Keratinocyte (primary cell): Measurements from ENCODE around the gene MMRN2. TPM values are rescaled to one million over a fixed set of nuclear protein-coding genes. Genes with fewer than 3 reads are reported as not detected.
"Not testable (repeated sequence)": the region's sequence is repeated elsewhere in the genome, so short reads cannot be mapped to it uniquely, and the experiment has no call there.

ENCODE experiments used
- DNase-seq: peaks from one replicate; pipeline ENCODE4 v3.0.0-alpha.2; 2011; ENCODE audit warnings: low read depth, missing footprints, low spot score
- FAIRE-seq: peaks from 2 replicates; lab custom pipeline; 2011; peaks lifted over from hg19 to GRCh38; lab: Jason Lieb, UNC
- H2AFZ ChIP-seq: 2 replicates; pipeline ENCODE4 v1.6.0; 2012; ENCODE audit warnings: low read length, control low read depth, inconsistent platforms; ENCODE audit not compliant: control insufficient read depth
- H3K27ac ChIP-seq: 2 replicates; pipeline ENCODE4 v1.5.1; 2011; ENCODE audit warnings: low read length; ENCODE audit not compliant: control insufficient read depth, insufficient read depth
- H3K27me3 ChIP-seq: 3 replicates; pipeline ENCODE4 v1.6.0; 2011; ENCODE audit warnings: low read length; ENCODE audit not compliant: control insufficient read depth, insufficient read depth; ENCODE audit errors: extremely low read depth
- H3K36me3 ChIP-seq, 2 experiments: 2 replicates in 1 of 2; 3 replicates in 1 of 2; pipeline ENCODE4 v1.5.1; 2011; ENCODE audit warnings: low read length in 2 of 2, mild to moderate bottlenecking in 1 of 2; ENCODE audit not compliant: control insufficient read depth in 2 of 2, insufficient read depth in 2 of 2; ENCODE audit errors: extremely low read depth in 1 of 2
- H3K4me1 ChIP-seq: 3 replicates; pipeline ENCODE4 v1.5.1; 2011; ENCODE audit warnings: low read length; ENCODE audit not compliant: control insufficient read depth, insufficient read depth; ENCODE audit errors: extremely low read depth
- H3K4me2 ChIP-seq: 3 replicates; pipeline ENCODE4 v1.6.0; 2011; ENCODE audit warnings: low read depth, low read length; ENCODE audit not compliant: control insufficient read depth, insufficient read depth; ENCODE audit errors: extremely low read depth
- H3K4me3 ChIP-seq, 3 experiments: fragments of 200-600 bp in 1 of 3; sonication (generic) in 1 of 3; 2 replicates in 2 of 3; 3 replicates in 1 of 3; pipeline ENCODE4 v1.5.1; 2011 to 2016; ENCODE audit warnings: low read length in 3 of 3, mild to moderate bottlenecking in 3 of 3, control low read depth in 2 of 3, inconsistent platforms in 1 of 3, low read depth in 1 of 3, mixed read lengths in 1 of 3, mixed run types in 1 of 3, moderate library complexity in 1 of 3; ENCODE audit not compliant: control insufficient read depth in 2 of 3, insufficient read depth in 2 of 3; ENCODE audit errors: extremely low read depth in 1 of 3
- H3K79me2 ChIP-seq: 2 replicates; pipeline ENCODE4 v1.6.0; 2012; ENCODE audit warnings: low read length; ENCODE audit not compliant: control insufficient read depth, insufficient read depth
- H3K9ac ChIP-seq: 3 replicates; pipeline ENCODE4 v1.6.0; 2011; ENCODE audit warnings: low read length; ENCODE audit not compliant: control insufficient read depth, insufficient read depth; ENCODE audit errors: extremely low read depth
- H3K9me1 ChIP-seq: 3 replicates; pipeline ENCODE4 v1.6.0; 2011; ENCODE audit warnings: low read length; ENCODE audit not compliant: control insufficient read depth, insufficient read depth; ENCODE audit errors: extremely low read depth
- H3K9me3 ChIP-seq: 2 replicates; pipeline ENCODE4 v1.5.1; 2012; ENCODE audit warnings: low read depth, low read length; ENCODE audit not compliant: control insufficient read depth
- H4K20me1 ChIP-seq: 3 replicates; pipeline ENCODE4 v1.6.0; 2011; ENCODE audit warnings: low read length; ENCODE audit not compliant: control insufficient read depth, insufficient read depth; ENCODE audit errors: extremely low read depth
- CTCF ChIP-seq, 3 experiments: IDR thresholded peaks in 1 of 3; conservative IDR thresholded peaks in 1 of 3; optimal IDR thresholded peaks in 1 of 3; 2 replicates in 2 of 3; 3 replicates in 1 of 3; pipeline versions ENCODE3 to v1.5.1; 2011; ENCODE audit warnings: low read length in 3 of 3, mild to moderate bottlenecking in 3 of 3, moderate library complexity in 2 of 3, control low read depth in 1 of 3, inconsistent platforms in 1 of 3; ENCODE audit not compliant: insufficient read depth in 2 of 3; ENCODE audit errors: extremely low read depth in 1 of 3
- EZH2 ChIP-seq: IDR thresholded peaks from one replicate; pipeline ENCODE4 v1.6.1; 2012; ENCODE audit warnings: inconsistent platforms, mild to moderate bottlenecking, low read length, moderate library complexity
- dilution Hi-C: fragments of 300-500 bp; cut with MboI; formaldehyde crosslinking; loops from one replicate; pipeline ENCODE4 v1.7.0; 2020; ENCODE audit warnings: low sequenced_read_pairs; ENCODE audit not compliant: extremely low pct_ligation_motif_present
- polyA plus RNA-seq, 5 experiments: library from polyadenylated mRNA; depleted of rRNA in 3 of 5; stranded (reverse) in 3 of 5; stranded (forward) in 1 of 5; unstranded in 1 of 5; fragments of >200 nt; gene quantifications; 1 replicate in 1 of 5; 2 replicates in 3 of 5; 3 replicates in 1 of 5; pipeline versions ENCODE4 v1.2.1 to v1.2.3, GENCODE V29; 2011 to 2012; ENCODE audit warnings: missing spikeins in 2 of 5, low read depth in 1 of 5, low replicate concordance in 1 of 5

The MMRN2 gene
- polyA plus RNA-seq, 1 donor (not counting 4 experiments of a cell fraction or from before 2014, with no cell fraction given) = 13.8 TPM

DNA sequence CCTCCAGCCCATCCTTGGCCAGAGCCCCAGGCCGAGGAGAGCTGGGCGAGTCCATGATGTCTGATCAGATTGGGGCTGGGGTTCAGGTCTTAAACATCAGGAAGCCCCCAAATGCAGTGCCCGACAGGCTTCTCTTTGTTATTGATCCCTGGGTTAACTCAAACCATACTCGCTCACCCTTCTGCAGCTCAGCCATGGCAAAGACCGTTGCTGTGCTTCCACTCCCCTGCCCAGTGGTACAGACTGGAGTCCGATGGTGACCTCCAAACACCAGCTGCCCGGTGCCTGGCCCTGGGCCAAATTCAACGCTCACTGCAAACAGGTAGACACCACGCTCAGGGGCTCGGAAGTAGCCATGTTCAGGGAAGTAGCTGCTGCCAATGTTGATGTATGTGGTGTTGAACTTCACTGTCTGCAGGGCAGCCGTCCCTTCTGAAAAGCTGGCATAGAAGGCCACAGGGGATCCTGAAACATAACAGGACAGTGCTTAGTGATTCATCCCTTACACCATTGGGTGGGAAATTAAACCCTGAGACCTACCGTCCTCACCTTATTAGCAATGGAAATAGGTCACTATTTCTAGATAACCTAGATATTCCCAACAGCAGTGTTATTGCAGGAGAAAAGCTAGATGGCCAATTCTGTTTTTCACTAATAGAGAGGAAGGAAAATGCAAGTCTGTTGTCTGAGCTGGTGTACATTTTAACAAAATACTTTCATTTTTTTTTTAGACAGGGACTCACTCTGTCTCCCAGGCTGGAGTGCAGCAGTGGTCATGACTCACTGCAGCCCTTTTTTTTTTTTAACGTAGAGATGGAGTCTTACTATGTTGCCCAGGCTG is 20.5 kb downstream of the MMRN2 start:
- Histone ChIP-seq H3K36me3 (peaks cover 7% of the 10 kb centered on the region in 2 experiments), H2AFZ (no peak overlapping the region), H3K4me3 (no peak overlapping the region), H3K79me2 (no peaks in the 10 kb centered on the region), H3K9me3 (no peaks in the 10 kb centered on the region), H3K27ac (no peak overlapping the region), H4K20me1 (no peaks in the 10 kb centered on the region), H3K9me1 (no peaks in the 10 kb centered on the region), H3K4me2 (no peak overlapping the region), H3K4me1 (no peaks in the 10 kb centered on the region), H3K9ac (no peak overlapping the region), H3K27me3 (no peaks in the 10 kb centered on the region)
- DNase-seq (no peak), FAIRE-seq (no peak)
- TF ChIP-seq CTCF (optimal IDR thresholded peaks at IDR 0.05 in 1 of 3, IDR thresholded peaks at IDR 0.05 in 1 of 3, conservative IDR thresholded peaks at IDR 0.05 in 1 of 3; ENCODE audit: extremely low read depth in 1 of 3, insufficient read depth in 2 of 3, low read length in 3 of 3) = no peak
- TF ChIP-seq EZH2 = no peak
- dilution Hi-C loops = no loop called here

- dilution Hi-C loops = not testable (repeated sequence)
Observed at GRCh38 chr10:86934162-86934711, 23.2 kb downstream of the MMRN2 start.

More at GRCh38 chr10:86934162-86934711, 23.2 kb downstream of the MMRN2 start:
- H3K4me2 ChIP-seq, H3K36me3 ChIP-seq, DNase-seq, H3K4me3 ChIP-seq, H3K9me3 ChIP-seq, H3K27ac ChIP-seq, H3K4me1 ChIP-seq, H3K27me3 ChIP-seq, FAIRE-seq, H3K9ac ChIP-seq, H3K9me1 ChIP-seq, H2AFZ ChIP-seq, H4K20me1 ChIP-seq, H3K79me2 ChIP-seq: not testable (repeated sequence)
